Kidney (tissue), 14 donors: ENCODE data around the gene CCNB2. TPM values are rescaled to one million over a fixed set of nuclear protein-coding genes. Genes with fewer than 3 reads are reported as not detected.
"Not testable (repeated sequence)": the region's sequence is repeated elsewhere in the genome, so short reads cannot be mapped to it uniquely, and the experiment has no call there.

ENCODE experiments used
- DNase-seq, 5 donors: peaks; one replicate each; pipeline ENCODE4 v3.0.0-alpha.2; 2013 to 2020
- FAIRE-seq: peaks from 2 replicates; lab custom pipeline; 2012; peaks lifted over from hg19 to GRCh38; lab: Jason Lieb, UNC
- H3K27ac ChIP-seq, 2 donors: one replicate each; pipeline ENCODE4 v1.7.0; 2013; ENCODE audit warnings: low read depth in 2 of 2, low read length in 2 of 2, inconsistent platforms in 1 of 2
- H3K27me3 ChIP-seq: one replicate; pipeline ENCODE4 v1.7.1; 2013; ENCODE audit warnings: low read length, inconsistent platforms; ENCODE audit not compliant: control insufficient read depth, insufficient read depth
- H3K36me3 ChIP-seq, 3 donors: one replicate each; pipeline versions ENCODE4 v1.7.0 to v1.7.1; 2013; ENCODE audit warnings: low read length in 3 of 3, control low read depth in 1 of 3, inconsistent platforms in 1 of 3; ENCODE audit not compliant: insufficient read depth in 3 of 3, control insufficient read depth in 2 of 3
- H3K4me1 ChIP-seq, 3 donors: one replicate each; pipeline versions ENCODE4 v1.7.0 to v1.7.1; 2013; ENCODE audit warnings: low read length in 3 of 3, inconsistent platforms in 1 of 3, low read depth in 1 of 3; ENCODE audit not compliant: control insufficient read depth in 2 of 3, insufficient read depth in 2 of 3
- H3K4me3 ChIP-seq, 3 donors: one replicate each; pipeline versions ENCODE4 v1.7.0 to v1.8.1; 2013; ENCODE audit warnings: low read length in 3 of 3, control low read depth in 1 of 3, inconsistent platforms in 1 of 3
- H3K9ac ChIP-seq, 3 donors: one replicate each; pipeline versions ENCODE4 v1.7.0 to v1.7.1; 2013; ENCODE audit warnings: low read length in 3 of 3, control low read depth in 1 of 3, inconsistent platforms in 1 of 3
- H3K9me3 ChIP-seq, 3 donors: one replicate each; pipeline versions ENCODE4 v1.7.0 to v1.7.1; 2013; ENCODE audit warnings: low read length in 3 of 3, control low read depth in 1 of 3, inconsistent platforms in 1 of 3; ENCODE audit not compliant: control insufficient read depth in 2 of 3, insufficient read depth in 1 of 3
- CTCF ChIP-seq: IDR thresholded peaks from 3 replicates; pipeline ENCODE4 v1.5.1; 2012; ENCODE audit warnings: mild to moderate bottlenecking, moderate library complexity, borderline replicate concordance; ENCODE audit not compliant: insufficient read depth; ENCODE audit errors: extremely low read depth
- intact Hi-C: fragments of 100-400 bp; cut with DNase I; formaldehyde crosslinking; loops from one replicate; pipeline ENCODE4 v1.11.1; 2022
- polyA plus RNA-seq: library from polyadenylated mRNA; stranded (reverse); fragments of 350-450 nt; fragmentation: Illumina TruSeq; extraction: RNeasy Lipid Tissue Mini Kit (QIAGEN cat#74804); gene quantifications from one replicate; pipeline ENCODE4 v1.2.3, GENCODE V29; 2014; ENCODE audit warnings: low read depth, low replicate concordance; ENCODE audit not compliant: insufficient read depth
- total RNA-seq: library from RNA; stranded (reverse); fragmentation: NEBNext Ultra II Directional; extraction: Animal tissue kit (Norgen Biotek cat#: 25700); gene quantifications from one replicate; pipeline ENCODE4 v1.2.1, GENCODE V29; 2021
- donor health status: control.
- donor health status: control.
- donor health status: control.
- donor health status: control.
- donor health status: control.
- donor health status: DM: yes; HTN: yes; CAD: no.
- donor health status: Normal renal cell carcinoma (clear cell type).

The CCNB2 gene
- total and polyA plus RNA-seq, 2 donors from 2014 or later = 0.26 to 0.94 TPM

- FAIRE-seq (no peak), DNase-seq (no peak)
- Histone ChIP-seq H3K4me1 (no peaks in the 10 kb centered on the region), H3K9ac (no peak overlapping the region), H3K9me3 (no peaks in the 10 kb centered on the region), H3K36me3 (peaks cover 0 to 3% (median 0%) of the 10 kb centered on the region in 3 donors), H3K27ac (no peak overlapping the region), H3K27me3 (no peaks in the 10 kb centered on the region), H3K4me3 (no peak overlapping the region)
- intact Hi-C loops = no loop called here
- TF ChIP-seq CTCF = no peak
These were observed 11.8 kb downstream of the CCNB2 start for GRCh38 chr15:59116771-59117170.

GRCh38 chr15:59119625-59120024 lies 14.7 kb downstream of the CCNB2 start:
- intact Hi-C loops = no loop called here
- no peak overlapping the region for H3K4me3 ChIP-seq
- DNase-seq (no peak), FAIRE-seq (no peak)
- H3K36me3 ChIP-seq = peaks cover 0 to 3% (median 0%) of the 10 kb centered on the region in 3 donors
- H3K9me3 ChIP-seq = peaks cover 0 to 2% (median 0%) of the 10 kb centered on the region in 3 donors
- no peak overlapping the region for H3K27ac ChIP-seq
- H3K4me1 ChIP-seq = no peaks in the 10 kb centered on the region
- H3K9ac ChIP-seq = no peak overlapping the region
- H3K27me3 ChIP-seq = no peaks in the 10 kb centered on the region
- no peak for TF ChIP-seq CTCF

GRCh38 chr15:59120937-59121336 lies 16.0 kb downstream of the CCNB2 start:
- no peaks in the 10 kb centered on the region for H3K27me3 ChIP-seq
- no peak for TF ChIP-seq CTCF
- peaks cover 0 to 3% (median 0%) of the 10 kb centered on the region in 3 donors for H3K36me3 ChIP-seq
- DNase-seq (no peak), FAIRE-seq (no peak)
- H3K9me3 ChIP-seq = peaks cover 0 to 3% (median 0%) of the 10 kb centered on the region in 3 donors
- no peaks in the 10 kb centered on the region for H3K4me1 ChIP-seq
- H3K4me3 ChIP-seq = no peak overlapping the region
- intact Hi-C loops = no loop called here
- no peak overlapping the region for H3K9ac ChIP-seq
- no peak overlapping the region for H3K27ac ChIP-seq

- FAIRE-seq (no peak), DNase-seq (no peak)
- Histone ChIP-seq H3K27ac (no peak overlapping the region), H3K9me3 (peaks cover 0 to 5% (median 0%) of the 10 kb centered on the region in 3 donors), H3K4me1 (no peaks in the 10 kb centered on the region), H3K27me3 (no peaks in the 10 kb centered on the region), H3K36me3 (no peaks in the 10 kb centered on the region), H3K4me3 (no peak overlapping the region), H3K9ac (no peak overlapping the region)
- no peak for TF ChIP-seq CTCF
- intact Hi-C loops = no loop called here
These were observed 19.3 kb downstream of the CCNB2 start for GRCh38 chr15:59124261-59124660.

- FAIRE-seq, H3K36me3 ChIP-seq, DNase-seq, H3K9me3 ChIP-seq, H3K4me1 ChIP-seq, H3K27me3 ChIP-seq, H3K9ac ChIP-seq, H3K4me3 ChIP-seq, H3K27ac ChIP-seq, intact Hi-C loops: not testable (repeated sequence)
These were observed 20.7 kb downstream of the CCNB2 start for GRCh38 chr15:59125683-59126082.
